Choroid plexus epithelial cell (primary cell): ENCODE results near the gene RAB3GAP2.
"Not testable (repeated sequence)": the region's sequence is repeated elsewhere in the genome, so short reads cannot be mapped to it uniquely, and the experiment has no call there.

Source experiments
- DNase-seq: peaks from one replicate; pipeline ENCODE4 v3.0.0-alpha.2; 2010; ENCODE audit warnings: low read depth
- H3K4me3 ChIP-seq: 2 replicates; pipeline ENCODE4 v1.5.1; 2011; ENCODE audit warnings: low read depth, mild to moderate bottlenecking, control low read depth, low read length, moderate library complexity
- CTCF ChIP-seq: conservative IDR thresholded peaks from 2 replicates; pipeline ENCODE4 v1.5.1; 2011; ENCODE audit warnings: low read depth, mild to moderate bottlenecking, control low read depth, inconsistent platforms, low read length, moderate library complexity

The RAB3GAP2 gene

GRCh38 chr1:220113136-220113695 is 159.0 kb downstream of the RAB3GAP2 start:
- DNase-seq: peak; percentile 67
- no peak overlapping the region for H3K4me3 ChIP-seq
- peak; percentile 68 for TF ChIP-seq CTCF

GRCh38 chr1:220112600-220112999 is 159.7 kb downstream of the RAB3GAP2 start:
- not testable (repeated sequence) for DNase-seq, H3K4me3 ChIP-seq

GRCh38 chr1:220110473-220110872 is 161.8 kb downstream of the RAB3GAP2 start:
- not testable (repeated sequence) for DNase-seq

GRCh38 chr1:220099826-220100225 is 172.4 kb downstream of the RAB3GAP2 start:
- no peak for DNase-seq
- no peak for TF ChIP-seq CTCF

More at GRCh38 chr1:220110473-220110872, 161.8 kb downstream of the RAB3GAP2 start:
- not testable (repeated sequence) for H3K4me3 ChIP-seq

More at GRCh38 chr1:220099826-220100225, 172.4 kb downstream of the RAB3GAP2 start:
- no peak overlapping the region for H3K4me3 ChIP-seq
